ENCODE measurements around the gene DAPK1.

Gene DAPK1

DNA sequence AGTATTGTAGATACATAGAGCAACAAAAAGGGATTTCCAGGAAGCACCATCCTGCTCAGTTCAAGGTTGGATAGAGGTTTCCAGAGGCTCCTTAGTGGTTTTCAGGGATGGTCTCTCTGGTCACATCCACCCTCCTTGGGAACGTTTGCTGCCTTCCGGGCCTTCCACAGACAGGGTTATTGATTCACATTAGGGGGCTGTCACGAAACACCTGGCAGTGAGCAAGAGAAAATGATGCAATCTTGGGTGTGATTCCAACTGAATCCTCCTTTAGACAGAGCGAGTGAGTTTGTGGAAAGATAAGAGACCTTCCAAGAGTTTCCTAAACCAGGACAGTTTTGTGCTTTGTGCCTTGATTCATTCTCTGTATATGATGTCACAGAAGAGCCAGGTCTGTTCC, 184.4 kb downstream of the DAPK1 start:
- TF ChIP-seq, protein P1, sequence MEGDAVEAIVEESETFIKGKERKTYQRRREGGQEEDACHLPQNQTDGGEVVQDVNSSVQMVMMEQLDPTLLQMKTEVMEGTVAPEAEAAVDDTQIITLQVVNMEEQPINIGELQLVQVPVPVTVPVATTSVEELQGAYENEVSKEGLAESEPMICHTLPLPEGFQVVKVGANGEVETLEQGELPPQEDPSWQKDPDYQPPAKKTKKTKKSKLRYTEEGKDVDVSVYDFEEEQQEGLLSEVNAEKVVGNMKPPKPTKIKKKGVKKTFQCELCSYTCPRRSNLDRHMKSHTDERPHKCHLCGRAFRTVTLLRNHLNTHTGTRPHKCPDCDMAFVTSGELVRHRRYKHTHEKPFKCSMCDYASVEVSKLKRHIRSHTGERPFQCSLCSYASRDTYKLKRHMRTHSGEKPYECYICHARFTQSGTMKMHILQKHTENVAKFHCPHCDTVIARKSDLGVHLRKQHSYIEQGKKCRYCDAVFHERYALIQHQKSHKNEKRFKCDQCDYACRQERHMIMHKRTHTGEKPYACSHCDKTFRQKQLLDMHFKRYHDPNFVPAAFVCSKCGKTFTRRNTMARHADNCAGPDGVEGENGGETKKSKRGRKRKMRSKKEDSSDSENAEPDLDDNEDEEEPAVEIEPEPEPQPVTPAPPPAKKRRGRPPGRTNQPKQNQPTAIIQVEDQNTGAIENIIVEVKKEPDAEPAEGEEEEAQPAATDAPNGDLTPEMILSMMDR (IDR thresholded peaks at IDR 0.05; ENCODE audit: low read depth, low read length): no peak
- DNase-seq (ENCODE audit: low read depth, low spot score): no peak
- H3K4me3 ChIP-seq (ENCODE audit: low read depth, low read length): no peak overlapping the region
- in situ Hi-C loops (cut with HindIII; ENCODE audit: low sequenced_read_pairs): no loop called here

DNA sequence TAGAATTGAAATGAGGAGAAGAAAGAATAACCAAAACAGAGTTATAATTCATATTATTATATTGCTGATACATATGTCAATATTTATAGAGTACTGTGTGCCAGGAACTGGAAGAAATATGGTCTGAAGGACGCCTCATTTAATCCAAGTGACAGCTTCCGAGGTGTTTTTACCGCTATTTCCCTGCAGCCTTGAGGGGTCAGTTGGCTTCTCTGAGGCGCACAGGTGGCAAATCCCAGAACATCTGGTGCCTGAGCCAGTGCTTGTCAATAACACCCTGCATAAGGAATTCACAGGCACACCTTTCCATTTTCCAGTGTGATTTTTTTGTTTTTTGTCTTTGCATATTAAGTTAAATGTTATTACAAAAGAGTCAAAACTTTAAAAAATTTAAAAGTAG, 185.0 kb downstream of the DAPK1 start:
- TF ChIP-seq, protein P1 (IDR thresholded peaks at IDR 0.05; ENCODE audit: low read depth, low read length): no peak
- no peak overlapping the region for H3K4me3 ChIP-seq (ENCODE audit: low read depth, low read length)
- in situ Hi-C loops (cut with HindIII; ENCODE audit: low sequenced_read_pairs): no loop called here
- DNase-seq (ENCODE audit: low read depth, low spot score): no peak

- H3K4me3 ChIP-seq (ENCODE audit: low read depth, low read length): no peak overlapping the region
- no peak for DNase-seq (ENCODE audit: low read depth, low spot score)
- TF ChIP-seq, protein P1 (IDR thresholded peaks at IDR 0.05; ENCODE audit: low read depth, low read length): no peak
- in situ Hi-C loops (cut with HindIII; ENCODE audit: low sequenced_read_pairs): no loop called here
Measured at GRCh38 chr9:87683751-87684626, 186.3 kb downstream of the DAPK1 start.

DNA sequence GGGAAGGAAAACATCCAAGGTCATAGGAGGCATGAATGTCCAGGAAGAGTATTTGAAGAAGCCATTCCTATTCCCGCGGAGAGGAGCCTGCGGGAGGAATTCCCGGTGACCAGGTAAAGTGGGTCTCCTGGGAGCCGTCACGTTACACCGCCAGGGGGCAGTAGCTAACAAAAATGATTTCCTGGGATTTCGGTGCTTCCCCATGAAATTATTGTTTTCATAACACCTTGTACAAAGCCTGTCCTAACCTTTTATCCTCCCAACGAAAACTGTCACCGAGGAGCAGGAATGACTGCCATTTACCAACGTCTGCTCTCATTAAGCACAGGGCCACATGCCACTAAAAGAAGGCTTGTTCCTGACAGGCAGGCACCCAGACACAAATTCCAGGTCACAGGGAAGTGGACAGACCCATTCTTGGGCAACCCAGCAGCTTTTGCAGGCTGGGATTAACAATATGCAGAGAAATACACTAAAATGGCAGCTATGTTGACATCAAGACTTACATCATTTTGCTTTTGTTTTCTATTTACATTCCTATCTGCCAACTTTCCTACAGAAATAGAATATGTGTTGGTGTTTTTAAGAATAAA, 187.1 kb downstream of the DAPK1 start:
- no peak overlapping the region for H3K4me3 ChIP-seq (ENCODE audit: low read depth, low read length)
- in situ Hi-C loops (cut with HindIII; ENCODE audit: low sequenced_read_pairs): no loop called here
- DNase-seq (ENCODE audit: low read depth, low spot score): no peak
- TF ChIP-seq, protein P1 (IDR thresholded peaks at IDR 0.05; ENCODE audit: low read depth, low read length): peak; percentile 77

GRCh38 chr9:87685441-87685840, 187.8 kb downstream of the DAPK1 start:
- TF ChIP-seq, protein P1 (IDR thresholded peaks at IDR 0.05; ENCODE audit: low read depth, low read length): no peak

DNA sequence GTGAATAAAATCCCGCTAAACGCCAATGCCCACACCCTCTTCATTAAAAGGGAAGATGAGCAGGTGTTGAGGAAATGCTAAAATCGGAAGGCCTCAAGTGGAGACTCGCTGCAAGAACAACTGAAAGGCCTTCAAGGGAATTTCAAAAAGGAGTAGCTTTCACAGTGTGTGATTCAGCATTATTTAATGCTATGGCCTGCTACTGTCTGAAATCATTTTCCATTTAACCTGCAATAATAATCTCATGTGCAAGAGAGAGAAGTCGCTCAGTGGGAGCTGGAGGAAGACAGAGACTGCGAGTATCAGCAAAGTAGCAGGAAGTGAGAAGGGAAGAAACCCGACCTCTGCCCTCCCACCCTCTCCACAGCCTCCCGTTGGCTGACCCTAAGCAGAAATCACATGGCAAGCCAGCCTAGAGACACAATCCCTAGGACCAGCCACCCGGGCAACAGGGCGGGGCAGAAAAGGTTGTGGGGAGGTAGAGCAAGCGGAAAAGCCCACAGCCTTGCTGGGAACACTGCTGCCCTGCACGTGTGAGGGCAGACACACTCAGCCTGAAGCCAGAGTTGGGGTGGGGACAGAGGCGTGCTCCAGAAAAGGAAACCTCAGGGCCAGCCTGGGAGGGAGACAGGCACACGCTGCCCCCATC, 188.3 kb downstream of the DAPK1 start:
- DNase-seq (ENCODE audit: low read depth, low spot score): no peak
- H3K4me3 ChIP-seq (ENCODE audit: low read depth, low read length): no peak overlapping the region
- TF ChIP-seq, protein P1 (IDR thresholded peaks at IDR 0.05; ENCODE audit: low read depth, low read length): no peak
- in situ Hi-C loops (cut with HindIII; ENCODE audit: low sequenced_read_pairs): no loop called here

More at GRCh38 chr9:87685441-87685840, 187.8 kb downstream of the DAPK1 start:
- no peak for DNase-seq (ENCODE audit: low read depth, low spot score)
- in situ Hi-C loops (cut with HindIII; ENCODE audit: low sequenced_read_pairs): no loop called here
- no peak overlapping the region for H3K4me3 ChIP-seq (ENCODE audit: low read depth, low read length)
